Adrenal gland (tissue), 12 donors: ENCODE results near the gene FNDC3B. TPM values are rescaled to one million over a fixed set of nuclear protein-coding genes. Genes with fewer than 3 reads are reported as not detected.
A peak's percentile ranks its signal among the peaks of the same experiment; 100 is the strongest.

Experiments
- DNase-seq, 7 donors: peaks; one replicate each; pipeline ENCODE4 v3.0.0-alpha.2; 2019 to 2020
- H3K27ac ChIP-seq, 5 donors: fragments of 200-600 bp; sonication (generic) in 4 of 5; 1 replicate in 3 of 5; 2 replicates in 2 of 5; pipeline versions ENCODE4 v1.5.1 to v1.8.0; 2016 to 2020; ENCODE audit warnings: mild to moderate bottlenecking in 1 of 5
- H3K27me3 ChIP-seq: fragments of 200-600 bp; 2 replicates; pipeline ENCODE4 v1.8.0; 2021
- H3K36me3 ChIP-seq, 2 donors: fragments of 200-600 bp; replicated peaks in 1 of 2; 1 replicate in 1 of 2; 2 replicates in 1 of 2; pipeline versions ENCODE4 v1.5.1 to v1.8.0; 2018 to 2022
- H3K4me1 ChIP-seq, 2 donors: fragments of 200-600 bp; replicated peaks in 1 of 2; 1 replicate in 1 of 2; 2 replicates in 1 of 2; pipeline versions ENCODE4 v1.5.1 to v1.8.0; 2018 to 2021
- H3K4me3 ChIP-seq, 4 donors: fragments of 200-600 bp; sonication (generic) in 3 of 4; one replicate each; pipeline ENCODE4 v1.5.1; 2016 to 2018
- H3K9me3 ChIP-seq, 3 donors: fragments of 200-600 bp; sonication (generic) in 1 of 3; replicated peaks in 1 of 3; 1 replicate in 2 of 3; 2 replicates in 1 of 3; pipeline versions ENCODE4 v1.5.1 to v1.8.0; 2016 to 2021
- POLR2A ChIP-seq, 2 donors: fragments of 450-650 bp; IDR thresholded peaks; one replicate each; pipeline ENCODE4 v1.6.1; 2017; ENCODE audit warnings: antibody characterized with exemption in 2 of 2, mild to moderate bottlenecking in 2 of 2, moderate library complexity in 1 of 2
- WGBS, 4 donors: extraction: QIAGEN DNeasy Blood & Tissue Kit in 2 of 4; methylation state at CpG; one replicate each; pipeline versions ENCODE4 v1.1.5 to v1.1.7; 2013 to 2017; 5-methylcytosine and 5-hydroxymethylcytosine counted together
- intact Hi-C, 2 donors: fragments of 100-400 bp; cut with DNase I; formaldehyde crosslinking; loops; one replicate each; pipeline versions ENCODE4 v1.14.1 to v1.15.0; 2022 to 2023
- polyA plus RNA-seq, 3 donors: library from polyadenylated mRNA; stranded (reverse); fragments of 200-250 nt in 2 of 3; fragments of 350-450 nt in 1 of 3; fragmentation: Illumina TruSeq in 1 of 3; extraction: RNeasy Lipid Tissue Mini Kit (QIAGEN cat#74804) in 1 of 3; gene quantifications; one replicate each; pipeline ENCODE4 v1.2.3, GENCODE V29; 2013 to 2014
- total RNA-seq, 9 donors: library from RNA; depleted of rRNA in 4 of 9; stranded (reverse); fragments of >200 nt in 4 of 9; fragments of 120-200 nt in 1 of 9; fragmentation: NEBNext Ultra II Directional in 1 of 9; extraction: Animal tissue kit (Norgen Biotek cat#: 25700) in 1 of 9; gene quantifications; one replicate each; pipeline versions ENCODE4 v1.1.0 to v1.2.4, GENCODE V29; 2013 to 2023
- TF ChIP-seq, protein P1 (sequence below), 6 experiments: fragments of 450-650 bp in 4 of 6; fragments of 200-600 bp in 2 of 6; sonication (generic) in 1 of 6; IDR thresholded peaks; 1 replicate in 5 of 6; 2 replicates in 1 of 6; pipeline versions ENCODE4 v1.5.1 to v1.8.0; 2016 to 2021; ENCODE audit warnings: antibody characterized with exemption in 6 of 6, mild to moderate bottlenecking in 2 of 6, moderate library complexity in 1 of 6
- donor health status: healthy with polysubstance abuse.
- donor health status: Bipolar disorder and iron deficiency.
- donor health status: DM: yes; HTN: yes; CAD: no.
- donor health status: DM: no; HTN: no; CAD: no.
- donor health status: DM: no; HTN: no; CAD: no.
- donor health status: DM: yes; HTN: yes; CAD: no.

The FNDC3B gene
- total and polyA plus RNA-seq, 12 donors: 9.9 to 228 (median 105) TPM

DNA sequence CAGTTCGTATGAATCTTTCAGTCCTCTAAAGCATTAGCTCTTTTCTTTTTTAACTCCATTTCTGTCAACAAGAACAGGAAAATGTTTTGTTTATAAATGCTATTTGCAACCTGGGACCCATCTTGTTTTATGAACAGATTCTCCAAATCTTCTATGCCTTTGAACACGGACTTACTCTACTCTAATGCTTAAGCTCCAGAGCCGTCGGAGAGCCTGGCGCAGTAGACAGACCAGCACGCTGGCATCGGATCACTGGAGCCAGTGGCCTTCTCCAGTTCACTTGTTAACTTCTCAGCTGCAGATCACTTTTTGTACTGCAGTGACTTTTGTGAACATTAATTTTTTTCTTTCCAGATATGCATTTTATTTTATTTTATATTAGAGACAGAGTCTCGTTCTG, 286.1 kb downstream of the FNDC3B start:
- Histone ChIP-seq H3K4me3 (no peak overlapping the region), H3K27ac (peak overlapping the region in 1 of 5 donors; percentile 65), H3K36me3 (peaks cover 0 to 26% of the 10 kb centered on the region in 2 donors), H3K27me3 (no peaks in the 10 kb centered on the region), H3K4me1 (peaks cover 7 to 17% of the 10 kb centered on the region in 2 donors), H3K9me3 (no peaks in the 10 kb centered on the region)
- intact Hi-C loops: loop anchor here in 1 of 2 donors (10.0 kb wide), 1 partner anchor 291 kb away; the partner anchor contains the start of gene FNDC3B
- 82 to 90% (median 88%) methylated on average over 8 of the region's 8 CpGs for WGBS, 4 donors
- TF ChIP-seq, protein P1, sequence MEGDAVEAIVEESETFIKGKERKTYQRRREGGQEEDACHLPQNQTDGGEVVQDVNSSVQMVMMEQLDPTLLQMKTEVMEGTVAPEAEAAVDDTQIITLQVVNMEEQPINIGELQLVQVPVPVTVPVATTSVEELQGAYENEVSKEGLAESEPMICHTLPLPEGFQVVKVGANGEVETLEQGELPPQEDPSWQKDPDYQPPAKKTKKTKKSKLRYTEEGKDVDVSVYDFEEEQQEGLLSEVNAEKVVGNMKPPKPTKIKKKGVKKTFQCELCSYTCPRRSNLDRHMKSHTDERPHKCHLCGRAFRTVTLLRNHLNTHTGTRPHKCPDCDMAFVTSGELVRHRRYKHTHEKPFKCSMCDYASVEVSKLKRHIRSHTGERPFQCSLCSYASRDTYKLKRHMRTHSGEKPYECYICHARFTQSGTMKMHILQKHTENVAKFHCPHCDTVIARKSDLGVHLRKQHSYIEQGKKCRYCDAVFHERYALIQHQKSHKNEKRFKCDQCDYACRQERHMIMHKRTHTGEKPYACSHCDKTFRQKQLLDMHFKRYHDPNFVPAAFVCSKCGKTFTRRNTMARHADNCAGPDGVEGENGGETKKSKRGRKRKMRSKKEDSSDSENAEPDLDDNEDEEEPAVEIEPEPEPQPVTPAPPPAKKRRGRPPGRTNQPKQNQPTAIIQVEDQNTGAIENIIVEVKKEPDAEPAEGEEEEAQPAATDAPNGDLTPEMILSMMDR (IDR thresholded peaks at IDR 0.05): no peak
- TF ChIP-seq POLR2A (IDR thresholded peaks at IDR 0.05): no peak
- DNase-seq: no peak

DNA sequence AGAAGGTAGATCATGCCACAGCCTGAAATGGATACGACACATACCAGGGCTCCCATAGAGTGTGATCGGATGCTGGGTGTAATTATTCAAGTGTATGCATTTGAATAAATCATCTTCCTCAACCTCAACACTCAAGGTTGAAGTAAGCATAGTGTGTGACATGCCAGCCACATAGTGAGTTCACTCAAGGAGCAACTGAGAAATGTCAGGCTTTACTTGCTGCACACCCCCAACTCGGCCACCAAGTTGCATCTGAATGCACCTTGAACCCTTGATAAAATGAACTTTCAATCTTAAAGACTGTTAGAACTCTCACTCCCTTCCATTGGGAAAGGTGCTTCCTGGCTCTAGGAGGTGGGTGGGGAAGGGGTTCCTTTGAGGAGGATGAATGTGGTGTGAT, 287.6 kb downstream of the FNDC3B start:
- Histone ChIP-seq H3K4me3 (no peak overlapping the region), H3K27me3 (no peaks in the 10 kb centered on the region), H3K36me3 (peaks cover 0 to 40% of the 10 kb centered on the region in 2 donors), H3K4me1 (peaks cover 7% of the 10 kb centered on the region in 2 donors), H3K9me3 (no peaks in the 10 kb centered on the region), H3K27ac (no peak overlapping the region)
- DNase-seq: no peak
- 93 to 96% (median 93%) methylated on average over 3 of the region's 3 CpGs for WGBS, 4 donors
- no peak for TF ChIP-seq POLR2A (IDR thresholded peaks at IDR 0.05)
- TF ChIP-seq, protein P1 (IDR thresholded peaks at IDR 0.05): no peak
- intact Hi-C loops: loop anchor here in 1 of 2 donors (10.0 kb wide), 1 partner anchor 292 kb away; the partner anchor contains the start of gene FNDC3B

DNA sequence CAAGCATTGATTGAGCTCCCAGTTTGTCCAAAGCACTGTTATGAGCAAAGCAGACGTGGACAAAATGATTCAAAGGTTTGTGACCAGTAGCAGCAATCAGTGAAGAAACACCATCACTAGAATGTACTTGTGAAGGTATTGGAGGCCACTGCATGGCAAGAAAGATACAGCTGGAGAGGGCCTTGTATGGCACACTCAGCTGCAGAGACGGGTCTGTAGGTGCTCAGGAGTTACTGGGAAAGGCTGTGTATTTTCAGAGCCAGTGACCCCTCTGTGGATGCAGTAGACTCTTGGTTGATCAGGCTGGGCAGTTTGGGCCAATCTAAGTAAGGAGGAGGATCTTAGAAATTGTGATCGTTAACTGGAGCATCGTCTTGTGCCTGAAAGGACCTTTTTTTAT, 288.9 kb downstream of the FNDC3B start:
- intact Hi-C loops: loop anchor here in 1 of 2 donors (10.0 kb wide), 1 partner anchor 293 kb away; the partner anchor contains the start of gene FNDC3B
- peaks cover 0 to 46% of the 10 kb centered on the region in 2 donors for H3K36me3 ChIP-seq
- 96 to 99% (median 96%) methylated on average over 4 of the region's 4 CpGs for WGBS, 4 donors

DNA sequence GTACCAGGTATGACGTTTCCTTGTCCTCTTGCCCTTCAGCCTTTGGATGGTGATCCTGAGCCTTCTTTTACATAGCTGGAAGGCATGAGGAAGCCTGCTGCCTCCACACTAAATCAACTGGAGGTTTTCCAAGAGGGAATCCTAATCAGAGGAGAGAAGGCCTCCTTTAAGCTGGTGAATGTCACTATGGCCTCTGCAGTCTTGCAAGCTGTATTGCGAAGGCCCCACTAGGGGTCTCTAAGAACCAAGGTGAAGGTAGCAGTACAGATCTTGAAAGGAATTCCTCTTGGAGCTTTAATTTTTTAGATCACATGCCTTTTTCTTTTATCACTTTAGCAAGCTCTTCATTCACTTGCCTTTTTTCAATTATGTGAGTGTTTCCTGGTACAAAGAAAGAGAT, 289.7 kb downstream of the FNDC3B start:
- intact Hi-C loops: loop anchor here in 1 of 2 donors (10.0 kb wide), 1 partner anchor 294 kb away; the partner anchor contains the start of gene FNDC3B
- 86 to 94% (median 91%) methylated on average over 2 of the region's 2 CpGs for WGBS, 4 donors
- TF ChIP-seq, protein P1 (IDR thresholded peaks at IDR 0.05): no peak
- no peak for TF ChIP-seq POLR2A (IDR thresholded peaks at IDR 0.05)
- H3K9me3 ChIP-seq: no peaks in the 10 kb centered on the region
- H3K27ac ChIP-seq: no peak overlapping the region
- DNase-seq: no peak
- peaks cover 3 to 10% of the 10 kb centered on the region in 2 donors for H3K4me1 ChIP-seq
- H3K27me3 ChIP-seq: no peaks in the 10 kb centered on the region
- peaks cover 0 to 53% of the 10 kb centered on the region in 2 donors for H3K36me3 ChIP-seq
- no peak overlapping the region for H3K4me3 ChIP-seq

More for the DNA sequence above, 288.9 kb downstream of the FNDC3B start:
- Histone ChIP-seq H3K27ac (no peak overlapping the region), H3K4me1 (peaks cover 7 to 16% of the 10 kb centered on the region in 2 donors), H3K27me3 (no peaks in the 10 kb centered on the region), H3K4me3 (no peak overlapping the region), H3K9me3 (no peaks in the 10 kb centered on the region)
- no peak for DNase-seq
- no peak for TF ChIP-seq POLR2A (IDR thresholded peaks at IDR 0.05)
- TF ChIP-seq, protein P1 (IDR thresholded peaks at IDR 0.05): no peak
